Prostate gland (tissue), 2 donors: ENCODE results near the gene COMMD6.

Source experiments
- POLR2A ChIP-seq: fragments of 450-650 bp; IDR thresholded peaks from one replicate; pipeline ENCODE4 v1.6.1; 2016; ENCODE audit warnings: antibody characterized with exemption, mild to moderate bottlenecking
- POLR2AphosphoS5 ChIP-seq: sonication (generic); formaldehyde crosslinking; IDR thresholded peaks from one replicate; pipeline ENCODE4 v1.6.1; 2017; ENCODE audit warnings: antibody characterized with exemption
- TF ChIP-seq, protein P1 (sequence below), 4 experiments: fragments of 200-600 bp in 2 of 4; fragments of 450-650 bp in 2 of 4; sonication (generic) in 2 of 4; IDR thresholded peaks; 1 replicate in 3 of 4; 2 replicates in 1 of 4; pipeline ENCODE4 v1.5.1; 2016 to 2019; ENCODE audit warnings: antibody characterized with exemption in 4 of 4, mild to moderate bottlenecking in 2 of 4, moderate library complexity in 2 of 4

DNA sequence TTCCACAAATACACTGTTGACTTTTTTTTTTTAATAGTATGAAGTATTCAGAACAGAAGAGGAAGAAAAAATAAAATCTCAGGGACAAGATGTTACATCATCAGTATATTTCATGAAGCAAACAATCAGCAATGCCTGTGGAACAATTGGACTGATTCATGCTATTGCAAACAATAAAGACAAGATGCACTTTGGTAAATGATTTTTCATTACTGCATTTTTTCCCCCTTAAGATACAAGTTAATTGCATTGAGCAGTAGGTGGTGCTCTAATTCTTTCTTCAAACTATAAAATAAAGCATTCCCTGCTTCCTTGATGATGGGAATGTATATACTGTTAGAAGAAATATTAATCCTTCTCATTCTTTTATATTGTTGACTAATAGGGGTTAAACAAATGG lies 29.0 kb upstream of the COMMD6 start:
- TF ChIP-seq, protein P1, sequence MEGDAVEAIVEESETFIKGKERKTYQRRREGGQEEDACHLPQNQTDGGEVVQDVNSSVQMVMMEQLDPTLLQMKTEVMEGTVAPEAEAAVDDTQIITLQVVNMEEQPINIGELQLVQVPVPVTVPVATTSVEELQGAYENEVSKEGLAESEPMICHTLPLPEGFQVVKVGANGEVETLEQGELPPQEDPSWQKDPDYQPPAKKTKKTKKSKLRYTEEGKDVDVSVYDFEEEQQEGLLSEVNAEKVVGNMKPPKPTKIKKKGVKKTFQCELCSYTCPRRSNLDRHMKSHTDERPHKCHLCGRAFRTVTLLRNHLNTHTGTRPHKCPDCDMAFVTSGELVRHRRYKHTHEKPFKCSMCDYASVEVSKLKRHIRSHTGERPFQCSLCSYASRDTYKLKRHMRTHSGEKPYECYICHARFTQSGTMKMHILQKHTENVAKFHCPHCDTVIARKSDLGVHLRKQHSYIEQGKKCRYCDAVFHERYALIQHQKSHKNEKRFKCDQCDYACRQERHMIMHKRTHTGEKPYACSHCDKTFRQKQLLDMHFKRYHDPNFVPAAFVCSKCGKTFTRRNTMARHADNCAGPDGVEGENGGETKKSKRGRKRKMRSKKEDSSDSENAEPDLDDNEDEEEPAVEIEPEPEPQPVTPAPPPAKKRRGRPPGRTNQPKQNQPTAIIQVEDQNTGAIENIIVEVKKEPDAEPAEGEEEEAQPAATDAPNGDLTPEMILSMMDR (IDR thresholded peaks at IDR 0.05) = peak in 3 of 4 experiments; percentile 22 to 40 (median 31)
- TF ChIP-seq POLR2AphosphoS5 = no peak
- no peak for TF ChIP-seq POLR2A
